HL-60 (cell line): ENCODE results near the gene UGGT2.

Experiments
- DNase-seq, 2 experiments: peaks; one replicate each; pipeline ENCODE4 v3.0.0-alpha.2; 2010 to 2020; ENCODE audit warnings: low read depth in 1 of 2, low spot score in 1 of 2
- H3K27ac ChIP-seq: fragments of 250-450 bp; sonication (Bioruptor Pico); replicated peaks from 2 replicates; pipeline ENCODE4 v1.5.1; 2020; ENCODE audit warnings: mild to moderate bottlenecking, moderate library complexity
- H3K27me3 ChIP-seq: fragments of 250-450 bp; sonication (Bioruptor Pico); 2 replicates; pipeline ENCODE4 v1.5.1; 2021; ENCODE audit warnings: mild to moderate bottlenecking, moderate library complexity; ENCODE audit not compliant: insufficient read depth, poor library complexity, severe bottlenecking
- H3K4me3 ChIP-seq: replicated peaks from 2 replicates; pipeline ENCODE4 v1.5.1; 2011; ENCODE audit warnings: mild to moderate bottlenecking, control low read depth, low read length; ENCODE audit not compliant: insufficient read depth
- CTCF ChIP-seq: IDR thresholded peaks from one replicate; pipeline ENCODE4 v1.5.1; 2011; ENCODE audit warnings: low read length, control low read depth, inconsistent platforms; ENCODE audit not compliant: insufficient read depth
- GABPA ChIP-seq: IDR thresholded peaks from 2 replicates; pipeline ENCODE4 v1.6.1; 2012; ENCODE audit warnings: low read depth
- POLR2AphosphoS5 ChIP-seq: IDR thresholded peaks from 2 replicates; pipeline ENCODE4 v1.6.1; 2012; ENCODE audit warnings: low read depth
- REST ChIP-seq: IDR thresholded peaks from 2 replicates; pipeline ENCODE4 v1.6.1; 2012; ENCODE audit warnings: low read depth; ENCODE audit not compliant: insufficient replicate concordance
- SPI1 ChIP-seq: IDR thresholded peaks from 2 replicates; pipeline ENCODE4 v1.6.1; 2012; ENCODE audit warnings: low read depth, mild to moderate bottlenecking, borderline replicate concordance

The UGGT2 gene

GRCh38 chr13:95801825-95802224, 251.4 kb downstream of the UGGT2 start:
- Histone ChIP-seq H3K4me3 (no peak overlapping the region), H3K27me3 (no peaks in the 10 kb centered on the region), H3K27ac (no peak overlapping the region)
- DNase-seq, result no peak
- TF ChIP-seq GABPA (no peak), POLR2AphosphoS5 (no peak), REST (no peak), CTCF (no peak), SPI1 (no peak)

GRCh38 chr13:95800436-95800835, 252.8 kb downstream of the UGGT2 start:
- H3K4me3 ChIP-seq, result no peak overlapping the region
- DNase-seq, result no peak
- no peak for TF ChIP-seq POLR2AphosphoS5
- no peak for TF ChIP-seq SPI1
- no peak for TF ChIP-seq CTCF
- no peak for TF ChIP-seq GABPA
- TF ChIP-seq REST, result no peak
- H3K27ac ChIP-seq, result no peak overlapping the region
- H3K27me3 ChIP-seq, result no peaks in the 10 kb centered on the region

- Histone ChIP-seq H3K27ac (no peak overlapping the region), H3K4me3 (no peak overlapping the region), H3K27me3 (no peaks in the 10 kb centered on the region)
- no peak for DNase-seq
- TF ChIP-seq POLR2AphosphoS5 (no peak), REST (no peak), SPI1 (no peak), CTCF (no peak), GABPA (no peak)
Measured at GRCh38 chr13:95797016-95797415, 256.2 kb downstream of the UGGT2 start.
